PFSK-1 (cell line): ENCODE measurements around the gene LIMS1.

ENCODE experiments used
- FOXP2 ChIP-seq: optimal IDR thresholded peaks from 2 replicates; pipeline ENCODE3; 2011; ENCODE audit warnings: borderline replicate concordance, control low read depth, inconsistent platforms; ENCODE audit not compliant: insufficient read depth; ENCODE audit errors: extremely low read length, extremely low read depth
- POLR2AphosphoS5 ChIP-seq: IDR thresholded peaks from 2 replicates; pipeline ENCODE4 v1.6.1; 2012; ENCODE audit warnings: low read depth, mild to moderate bottlenecking, control low read depth, low read length, moderate library complexity
- SIN3A ChIP-seq: IDR thresholded peaks from 2 replicates; pipeline ENCODE4 v1.6.1; 2012; ENCODE audit warnings: mild to moderate bottlenecking, low read length, moderate library complexity, borderline replicate concordance; ENCODE audit not compliant: insufficient read depth
- TAF1 ChIP-seq: IDR thresholded peaks from 2 replicates; pipeline ENCODE4 v1.6.1; 2012; ENCODE audit warnings: low read length, control low read depth, borderline replicate concordance; ENCODE audit not compliant: insufficient read depth
- TF ChIP-seq, protein P1 (sequence below), 2 experiments: IDR thresholded peaks; 2 replicates each; pipeline versions ENCODE4 v1.6.1 to v1.8.0; 2011 to 2012; ENCODE audit warnings: low read depth in 2 of 2, low read length in 2 of 2, control low read depth in 1 of 2, inconsistent platforms in 1 of 2, mild to moderate bottlenecking in 1 of 2, moderate library complexity in 1 of 2; ENCODE audit not compliant: insufficient read depth in 1 of 2

DNA sequence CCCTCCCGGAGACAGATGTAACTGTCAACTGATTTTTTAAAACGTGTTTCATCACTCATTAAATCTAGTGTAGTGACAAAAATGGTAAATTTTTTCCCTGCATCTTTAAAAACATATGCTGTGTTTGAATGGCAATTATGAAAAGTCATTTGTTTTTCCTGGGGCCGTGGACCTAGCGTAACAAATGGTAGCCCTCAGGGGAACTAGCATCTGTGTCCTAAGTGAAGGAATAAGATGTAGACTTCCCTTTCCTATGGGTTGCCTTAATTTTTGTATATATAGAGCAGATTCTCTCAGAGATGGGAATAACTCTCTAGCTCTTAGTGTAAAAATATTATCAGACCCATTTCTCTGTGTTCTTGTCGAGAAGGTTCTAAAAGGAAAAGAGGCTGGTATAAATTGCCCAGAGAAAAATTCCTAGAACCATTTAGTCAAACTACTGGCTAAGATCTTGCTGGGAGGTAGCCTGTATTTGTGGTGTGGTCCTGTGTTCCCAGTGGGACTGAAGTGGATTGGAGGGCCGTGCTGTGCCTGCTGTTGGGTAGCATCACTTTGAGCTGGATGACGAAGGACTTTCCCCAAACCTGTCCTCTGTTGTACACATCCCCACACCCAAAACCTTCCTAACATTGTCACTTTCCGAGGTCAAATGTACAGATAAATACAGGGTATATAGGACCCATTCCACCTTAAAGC lies 85.8 kb downstream of the LIMS1 start:
- TF ChIP-seq, protein P1, sequence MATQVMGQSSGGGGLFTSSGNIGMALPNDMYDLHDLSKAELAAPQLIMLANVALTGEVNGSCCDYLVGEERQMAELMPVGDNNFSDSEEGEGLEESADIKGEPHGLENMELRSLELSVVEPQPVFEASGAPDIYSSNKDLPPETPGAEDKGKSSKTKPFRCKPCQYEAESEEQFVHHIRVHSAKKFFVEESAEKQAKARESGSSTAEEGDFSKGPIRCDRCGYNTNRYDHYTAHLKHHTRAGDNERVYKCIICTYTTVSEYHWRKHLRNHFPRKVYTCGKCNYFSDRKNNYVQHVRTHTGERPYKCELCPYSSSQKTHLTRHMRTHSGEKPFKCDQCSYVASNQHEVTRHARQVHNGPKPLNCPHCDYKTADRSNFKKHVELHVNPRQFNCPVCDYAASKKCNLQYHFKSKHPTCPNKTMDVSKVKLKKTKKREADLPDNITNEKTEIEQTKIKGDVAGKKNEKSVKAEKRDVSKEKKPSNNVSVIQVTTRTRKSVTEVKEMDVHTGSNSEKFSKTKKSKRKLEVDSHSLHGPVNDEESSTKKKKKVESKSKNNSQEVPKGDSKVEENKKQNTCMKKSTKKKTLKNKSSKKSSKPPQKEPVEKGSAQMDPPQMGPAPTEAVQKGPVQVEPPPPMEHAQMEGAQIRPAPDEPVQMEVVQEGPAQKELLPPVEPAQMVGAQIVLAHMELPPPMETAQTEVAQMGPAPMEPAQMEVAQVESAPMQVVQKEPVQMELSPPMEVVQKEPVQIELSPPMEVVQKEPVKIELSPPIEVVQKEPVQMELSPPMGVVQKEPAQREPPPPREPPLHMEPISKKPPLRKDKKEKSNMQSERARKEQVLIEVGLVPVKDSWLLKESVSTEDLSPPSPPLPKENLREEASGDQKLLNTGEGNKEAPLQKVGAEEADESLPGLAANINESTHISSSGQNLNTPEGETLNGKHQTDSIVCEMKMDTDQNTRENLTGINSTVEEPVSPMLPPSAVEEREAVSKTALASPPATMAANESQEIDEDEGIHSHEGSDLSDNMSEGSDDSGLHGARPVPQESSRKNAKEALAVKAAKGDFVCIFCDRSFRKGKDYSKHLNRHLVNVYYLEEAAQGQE (IDR thresholded peaks at IDR 0.05; ENCODE audit: insufficient read depth in 1 of 2, low read depth in 2 of 2, low read length in 2 of 2), result no peak
- TF ChIP-seq POLR2AphosphoS5, result no peak
- TF ChIP-seq SIN3A, result no peak
- no peak for TF ChIP-seq TAF1
- no peak for TF ChIP-seq FOXP2
